B cell (primary cell): ENCODE measurements around the gene CCR4.

Experiments used
- EZH2 ChIP-seq: IDR thresholded peaks from 2 replicates; pipeline ENCODE4 v1.6.1; 2012; ENCODE audit warnings: borderline replicate concordance, low read depth, mild to moderate bottlenecking, moderate library complexity, low read length; ENCODE audit not compliant: insufficient read depth, poor library complexity, severe bottlenecking
- TF ChIP-seq, protein P1 (sequence below): fragments of 200-600 bp; IDR thresholded peaks from one replicate; pipeline ENCODE4 v1.8.0; 2022; ENCODE audit warnings: antibody characterized with exemption, mild to moderate bottlenecking

DNA sequence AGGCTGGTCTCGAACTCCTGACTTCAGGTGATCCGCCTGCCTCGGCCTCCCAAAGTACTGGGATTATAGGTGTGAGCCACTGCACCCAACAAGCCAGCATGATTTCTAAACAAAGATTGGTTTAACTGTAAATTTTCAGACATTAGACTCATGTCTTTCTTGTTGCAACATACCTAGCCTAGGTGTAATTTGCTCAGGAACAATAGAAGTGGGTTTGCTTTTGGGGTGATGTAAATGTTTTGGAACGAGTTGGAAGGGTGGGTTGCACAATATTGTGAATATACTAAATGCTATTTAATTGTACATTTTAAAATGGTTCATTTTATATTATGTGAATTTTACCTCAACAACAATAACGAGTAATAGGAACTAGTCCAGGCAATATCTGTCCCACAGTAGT is 7.1 kb downstream of the CCR4 start:
- TF ChIP-seq, protein P1, sequence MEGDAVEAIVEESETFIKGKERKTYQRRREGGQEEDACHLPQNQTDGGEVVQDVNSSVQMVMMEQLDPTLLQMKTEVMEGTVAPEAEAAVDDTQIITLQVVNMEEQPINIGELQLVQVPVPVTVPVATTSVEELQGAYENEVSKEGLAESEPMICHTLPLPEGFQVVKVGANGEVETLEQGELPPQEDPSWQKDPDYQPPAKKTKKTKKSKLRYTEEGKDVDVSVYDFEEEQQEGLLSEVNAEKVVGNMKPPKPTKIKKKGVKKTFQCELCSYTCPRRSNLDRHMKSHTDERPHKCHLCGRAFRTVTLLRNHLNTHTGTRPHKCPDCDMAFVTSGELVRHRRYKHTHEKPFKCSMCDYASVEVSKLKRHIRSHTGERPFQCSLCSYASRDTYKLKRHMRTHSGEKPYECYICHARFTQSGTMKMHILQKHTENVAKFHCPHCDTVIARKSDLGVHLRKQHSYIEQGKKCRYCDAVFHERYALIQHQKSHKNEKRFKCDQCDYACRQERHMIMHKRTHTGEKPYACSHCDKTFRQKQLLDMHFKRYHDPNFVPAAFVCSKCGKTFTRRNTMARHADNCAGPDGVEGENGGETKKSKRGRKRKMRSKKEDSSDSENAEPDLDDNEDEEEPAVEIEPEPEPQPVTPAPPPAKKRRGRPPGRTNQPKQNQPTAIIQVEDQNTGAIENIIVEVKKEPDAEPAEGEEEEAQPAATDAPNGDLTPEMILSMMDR, result no peak
- no peak for TF ChIP-seq EZH2
